ENCODE data around the gene YEATS2. TPM values are rescaled to one million over a fixed set of nuclear protein-coding genes. Genes with fewer than 3 reads are reported as not detected.

Gene YEATS2
- total RNA-seq, 1 experiment from 2014 or later: 33.8 TPM

- no peak for ATAC-seq
- no peaks in the 10 kb centered on the region for H3K27me3 ChIP-seq (ENCODE audit: control insufficient read depth, insufficient read depth, low read length)
- TSS peak; percentile 36 for BruUV-seq (replicated peaks)
- no peak for TF ChIP-seq POLR2AphosphoS5 (IDR thresholded peaks at IDR 0.05; ENCODE audit: low read depth, low read length)
- TF ChIP-seq TCF7L2 (IDR thresholded peaks at IDR 0.05; ENCODE audit: low read depth, low read length): no peak
- no peak for TF ChIP-seq REST (IDR thresholded peaks at IDR 0.05; ENCODE audit: insufficient read depth in 1 of 2, low read depth in 2 of 2, low read length in 1 of 2)
- no peak for TF ChIP-seq SIN3A (IDR thresholded peaks at IDR 0.05; ENCODE audit: borderline replicate concordance, insufficient read depth, low read depth, low read length)
- no peak for TF ChIP-seq CTCF (IDR thresholded peaks at IDR 0.05)
- ChIA-PET CTCF (no interaction called here), POLR2A (no interaction called here)
- no peak for DNase-seq (ENCODE audit: low read depth, low spot score)
- intact Hi-C loops (cut with micrococcal nuclease; ENCODE audit: unreplicated experiment) (no loop called here), in situ Hi-C loops (cut with HindIII; ENCODE audit: low pct_unique_long_range_greater_than_20kb, low sequenced_read_pairs) (no loop called here)
- no peaks in the 10 kb centered on the region for H3K9me3 ChIP-seq (ENCODE audit: control insufficient read depth, insufficient read depth, low read depth, low read length)
- no peak overlapping the region for H3K4me3 ChIP-seq (ENCODE audit: low read depth in 2 of 2, low read length in 2 of 2)
- no peak overlapping the region for H3K27ac ChIP-seq (ENCODE audit: low read length)
- H3K4me1 ChIP-seq (ENCODE audit: control insufficient read depth, insufficient read depth, low read length): no peaks in the 10 kb centered on the region
- peaks cover 3% of the 10 kb centered on the region; the same call in 1 of the 2 replicates for H3K36me3 ChIP-seq (ENCODE audit: control insufficient read depth, insufficient read depth, low read length)
These were observed 96.9 kb downstream of the YEATS2 start for GRCh38 chr3:183794452-183794851.

GRCh38 chr3:183796372-183796771 lies 98.8 kb downstream of the YEATS2 start:
- intact Hi-C loops (cut with micrococcal nuclease; ENCODE audit: unreplicated experiment) (no loop called here), in situ Hi-C loops (cut with HindIII; ENCODE audit: low pct_unique_long_range_greater_than_20kb, low sequenced_read_pairs) (no loop called here)
- no peak for ATAC-seq
- no peak overlapping the region for H3K4me3 ChIP-seq (ENCODE audit: low read depth in 2 of 2, low read length in 2 of 2)
- H3K27me3 ChIP-seq (ENCODE audit: control insufficient read depth, insufficient read depth, low read length): no peaks in the 10 kb centered on the region
- H3K9me3 ChIP-seq (ENCODE audit: control insufficient read depth, insufficient read depth, low read depth, low read length): no peaks in the 10 kb centered on the region
- ChIA-PET POLR2A (interaction anchor here (0.7 kb wide), 1 partner anchor 104 kb away, joined by 3 read pairs; no protein-coding TSS in a partner anchor), CTCF (no interaction called here)
- TF ChIP-seq CTCF (IDR thresholded peaks at IDR 0.05) (no peak), TCF7L2 (IDR thresholded peaks at IDR 0.05; ENCODE audit: low read depth, low read length) (no peak), REST (IDR thresholded peaks at IDR 0.05; ENCODE audit: insufficient read depth in 1 of 2, low read depth in 2 of 2, low read length in 1 of 2) (no peak), POLR2AphosphoS5 (IDR thresholded peaks at IDR 0.05; ENCODE audit: low read depth, low read length) (no peak), SIN3A (IDR thresholded peaks at IDR 0.05; ENCODE audit: borderline replicate concordance, insufficient read depth, low read depth, low read length) (no peak)
- H3K4me1 ChIP-seq (ENCODE audit: control insufficient read depth, insufficient read depth, low read length): no peaks in the 10 kb centered on the region
- no peak for DNase-seq (ENCODE audit: low read depth, low spot score)
- no peak overlapping the region for H3K27ac ChIP-seq (ENCODE audit: low read length)
- peaks cover 13% of the 10 kb centered on the region for H3K36me3 ChIP-seq (ENCODE audit: control insufficient read depth, insufficient read depth, low read length)
- no TSS peak for BruUV-seq (replicated peaks)

All from Panc1 (cell line).